RWPE2 (cell line): Measurements from ENCODE around the gene DNAH5.

ENCODE experiments used
- ATAC-seq: fragments of 200-7000 bp; cut with Tn5 transposase; 3 replicates; pipeline ENCODE4 v1.9.1; 2021; ENCODE audit warnings: low read depth
- DNase-seq: peaks from one replicate; pipeline ENCODE4 v3.0.0-alpha.2; 2020; ENCODE audit warnings: low spot score
- H3K27ac ChIP-seq: fragments of 450-650 bp; 2 replicates; pipeline ENCODE4 v1.5.1; 2017; ENCODE audit warnings: mild to moderate bottlenecking; ENCODE audit not compliant: poor library complexity, severe bottlenecking
- H3K27me3 ChIP-seq: fragments of 250-450 bp; sonication (Bioruptor Pico); 2 replicates; pipeline ENCODE4 v1.5.1; 2021; ENCODE audit warnings: mild to moderate bottlenecking, moderate library complexity; ENCODE audit not compliant: insufficient read depth, poor library complexity, severe bottlenecking
- H3K36me3 ChIP-seq: fragments of 250-450 bp; sonication (Bioruptor Pico); 2 replicates; pipeline ENCODE4 v1.5.1; 2020; ENCODE audit warnings: low read depth, mild to moderate bottlenecking, moderate library complexity
- H3K4me1 ChIP-seq: fragments of 250-450 bp; sonication (Bioruptor Pico); 2 replicates; pipeline ENCODE4 v1.5.1; 2021; ENCODE audit warnings: mild to moderate bottlenecking, moderate library complexity; ENCODE audit not compliant: insufficient read depth, poor library complexity, severe bottlenecking
- H3K4me3 ChIP-seq: fragments of 250-450 bp; sonication (Bioruptor Pico); 2 replicates; pipeline ENCODE4 v1.5.1; 2021; ENCODE audit warnings: mild to moderate bottlenecking, moderate library complexity; ENCODE audit not compliant: severe bottlenecking
- H3K9me3 ChIP-seq: fragments of 250-450 bp; sonication (Bioruptor Pico); 2 replicates; pipeline ENCODE4 v1.5.1; 2021; ENCODE audit warnings: mild to moderate bottlenecking, moderate library complexity; ENCODE audit not compliant: severe bottlenecking
- CTCF ChIP-seq: fragments of 450-650 bp; IDR thresholded peaks from one replicate; pipeline ENCODE4 v1.5.1; 2017; ENCODE audit warnings: mild to moderate bottlenecking, moderate library complexity; ENCODE audit not compliant: poor library complexity, severe bottlenecking

Gene DNAH5

GRCh38 chr5:13919786-13920185 is 24.7 kb downstream of the DNAH5 start:
- no peaks in the 10 kb centered on the region for H3K4me1 ChIP-seq
- H3K27ac ChIP-seq, result no peak overlapping the region
- ATAC-seq (no peak), DNase-seq (no peak)
- H3K4me3 ChIP-seq, result no peak overlapping the region
- H3K36me3 ChIP-seq, result no peaks in the 10 kb centered on the region
- TF ChIP-seq CTCF, result no peak
- H3K27me3 ChIP-seq, result no peaks in the 10 kb centered on the region
- no peaks in the 10 kb centered on the region for H3K9me3 ChIP-seq

- H3K4me3 ChIP-seq, result no peak overlapping the region
- TF ChIP-seq CTCF, result no peak
- no peaks in the 10 kb centered on the region for H3K9me3 ChIP-seq
- no peak overlapping the region for H3K27ac ChIP-seq
- H3K4me1 ChIP-seq, result no peaks in the 10 kb centered on the region
- H3K36me3 ChIP-seq, result no peaks in the 10 kb centered on the region
- no peaks in the 10 kb centered on the region for H3K27me3 ChIP-seq
- DNase-seq (no peak), ATAC-seq (no peak)
Observed at GRCh38 chr5:13919087-13919486, 25.4 kb downstream of the DNAH5 start.

- DNase-seq (no peak), ATAC-seq (no peak)
- no peaks in the 10 kb centered on the region for H3K27me3 ChIP-seq
- H3K27ac ChIP-seq, result no peak overlapping the region
- no peaks in the 10 kb centered on the region for H3K9me3 ChIP-seq
- TF ChIP-seq CTCF, result no peak
- H3K4me1 ChIP-seq, result peaks cover 3% of the 10 kb centered on the region
- no peak overlapping the region for H3K4me3 ChIP-seq
- H3K36me3 ChIP-seq, result no peaks in the 10 kb centered on the region
Observed at GRCh38 chr5:13917061-13917460, 27.4 kb downstream of the DNAH5 start.

GRCh38 chr5:13913962-13914361 is 30.5 kb downstream of the DNAH5 start:
- no peak overlapping the region for H3K27ac ChIP-seq
- no peak for DNase-seq
- no peak for TF ChIP-seq CTCF
- peaks cover 3% of the 10 kb centered on the region for H3K4me1 ChIP-seq
- no peaks in the 10 kb centered on the region for H3K27me3 ChIP-seq
- no peak overlapping the region for H3K4me3 ChIP-seq
- no peaks in the 10 kb centered on the region for H3K9me3 ChIP-seq
- ATAC-seq, result peak; percentile 64; the same call in 2 of the 3 replicates
- H3K36me3 ChIP-seq, result no peaks in the 10 kb centered on the region

- H3K27ac ChIP-seq, result no peak overlapping the region
- DNase-seq (no peak), ATAC-seq (no peak)
- H3K27me3 ChIP-seq, result no peaks in the 10 kb centered on the region
- H3K4me1 ChIP-seq, result peaks cover 3% of the 10 kb centered on the region
- H3K4me3 ChIP-seq, result no peak overlapping the region
- no peak for TF ChIP-seq CTCF
- no peaks in the 10 kb centered on the region for H3K9me3 ChIP-seq
- no peaks in the 10 kb centered on the region for H3K36me3 ChIP-seq
Observed at GRCh38 chr5:13910637-13911288, 33.7 kb downstream of the DNAH5 start.
